WERI-Rb-1 (cell line): ENCODE data around the gene PTCHD1.

Experiments
- DNase-seq: peaks from one replicate; pipeline ENCODE4 v3.0.0-alpha.2; 2020
- H3K27ac ChIP-seq: fragments of 250-450 bp; sonication (Bioruptor Pico); 2 replicates; pipeline ENCODE4 v1.5.1; 2020; ENCODE audit warnings: mild to moderate bottlenecking, moderate library complexity
- H3K27me3 ChIP-seq: fragments of 250-450 bp; sonication (Bioruptor Pico); 2 replicates; pipeline ENCODE4 v1.5.1; 2021; ENCODE audit warnings: mild to moderate bottlenecking, low read depth, moderate library complexity; ENCODE audit not compliant: insufficient read depth, severe bottlenecking
- H3K36me3 ChIP-seq: fragments of 250-450 bp; sonication (Bioruptor Pico); 2 replicates; pipeline ENCODE4 v1.5.1; 2020; ENCODE audit warnings: mild to moderate bottlenecking, moderate library complexity
- H3K4me3 ChIP-seq: 2 replicates; pipeline ENCODE4 v1.5.1; 2011; ENCODE audit warnings: low read depth, mild to moderate bottlenecking, control low read depth, low read length
- H3K9me3 ChIP-seq: fragments of 250-450 bp; sonication (Bioruptor Pico); 2 replicates; pipeline ENCODE4 v1.5.1; 2021; ENCODE audit warnings: mild to moderate bottlenecking, moderate library complexity; ENCODE audit not compliant: severe bottlenecking
- CTCF ChIP-seq: IDR thresholded peaks from 2 replicates; pipeline ENCODE4 v1.5.1; 2011; ENCODE audit warnings: low read depth, mild to moderate bottlenecking, control low read depth, inconsistent platforms, low read length

The PTCHD1 gene

GRCh38 chrX:23334848-23335599, at the start of gene PTCHD1:
PTCHD1 (plus strand) TSS chrX:23334849; CDS start chrX:23334876, 27 bp downstream.
- Histone ChIP-seq H3K36me3 (no peaks in the 10 kb centered on the region), H3K27ac (no peak within 1 kb of the TSS), H3K4me3 (peak within 1 kb of the TSS; percentile 42), H3K27me3 (peaks cover 56% of the 10 kb centered on the region), H3K9me3 (no peaks in the 10 kb centered on the region)
- no peak for TF ChIP-seq CTCF
- DNase-seq = peak; percentile 12

- peaks cover 13% of the 10 kb centered on the region for H3K27me3 ChIP-seq
- no peak overlapping the region for H3K27ac ChIP-seq
- TF ChIP-seq CTCF = no peak
- H3K36me3 ChIP-seq = no peaks in the 10 kb centered on the region
- no peak overlapping the region for H3K4me3 ChIP-seq
- H3K9me3 ChIP-seq = no peaks in the 10 kb centered on the region
- DNase-seq = no peak
These were observed 47.9 kb upstream of the PTCHD1 start for GRCh38 chrX:23286731-23287130.

GRCh38 chrX:23287191-23287725, 47.4 kb upstream of the PTCHD1 start:
- H3K27ac ChIP-seq = no peak overlapping the region
- DNase-seq = no peak
- TF ChIP-seq CTCF = no peak
- no peaks in the 10 kb centered on the region for H3K36me3 ChIP-seq
- H3K9me3 ChIP-seq = no peaks in the 10 kb centered on the region
- peaks cover 12% of the 10 kb centered on the region for H3K27me3 ChIP-seq
- H3K4me3 ChIP-seq = no peak overlapping the region

- H3K27ac ChIP-seq = no peak overlapping the region
- peaks cover 23% of the 10 kb centered on the region for H3K27me3 ChIP-seq
- H3K36me3 ChIP-seq = no peaks in the 10 kb centered on the region
- no peak for TF ChIP-seq CTCF
- no peak overlapping the region for H3K4me3 ChIP-seq
- no peak for DNase-seq
- H3K9me3 ChIP-seq = no peaks in the 10 kb centered on the region
These were observed 42.2 kb upstream of the PTCHD1 start for GRCh38 chrX:23292354-23292987.

GRCh38 chrX:23292988-23293651, 41.5 kb upstream of the PTCHD1 start:
- DNase-seq = no peak
- peaks cover 25% of the 10 kb centered on the region for H3K27me3 ChIP-seq
- H3K9me3 ChIP-seq = no peaks in the 10 kb centered on the region
- no peaks in the 10 kb centered on the region for H3K36me3 ChIP-seq
- no peak overlapping the region for H3K4me3 ChIP-seq
- TF ChIP-seq CTCF = no peak
- H3K27ac ChIP-seq = no peak overlapping the region
